CD1c-positive myeloid dendritic cell (primary cell): Measurements from ENCODE around the gene CPNE5.
"Not testable (repeated sequence)": the region's sequence is repeated elsewhere in the genome, so short reads cannot be mapped to it uniquely, and the experiment has no call there.

ENCODE experiments used
- DNase-seq: peaks from one replicate; pipeline ENCODE4 v3.0.0-alpha.2; 2016; ENCODE audit errors: extremely low spot score

The CPNE5 gene

DNA sequence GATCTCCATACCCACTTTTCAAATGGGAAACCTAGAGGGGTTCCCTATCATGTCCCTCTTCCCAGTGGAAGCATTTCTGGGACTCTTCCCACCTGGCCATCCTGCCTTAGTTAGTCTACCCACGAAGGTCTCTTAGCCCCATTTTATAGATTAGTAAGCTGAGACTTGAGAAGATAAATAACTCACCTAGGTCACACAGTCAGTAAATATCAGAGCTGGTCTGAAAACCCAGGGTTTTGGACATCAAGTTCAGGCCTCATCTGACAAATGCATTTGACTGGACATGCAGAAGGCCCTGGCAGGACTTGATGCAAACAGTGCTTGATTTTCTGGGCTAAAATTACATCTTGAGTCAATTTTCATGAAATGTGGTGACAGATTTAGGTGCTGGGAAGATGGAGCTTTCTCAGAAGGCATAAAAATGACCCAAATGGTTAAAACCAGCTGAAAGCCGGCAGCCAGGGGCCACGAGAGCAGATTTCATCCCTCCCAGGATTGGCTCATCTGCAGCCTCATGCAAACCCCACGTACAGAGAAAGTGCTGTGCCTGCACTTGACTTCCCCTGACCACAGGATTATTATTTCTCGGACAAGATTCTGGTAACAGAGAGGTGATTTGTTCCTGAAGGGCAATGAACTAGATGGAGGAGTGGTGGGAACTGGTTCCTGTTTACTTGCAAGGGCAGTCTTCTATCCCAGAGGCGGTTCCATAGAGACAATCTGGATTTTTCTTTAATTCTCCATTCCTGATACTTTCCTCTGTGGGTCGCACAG, 23.1 kb downstream of the CPNE5 start:
- no peak for DNase-seq

DNA sequence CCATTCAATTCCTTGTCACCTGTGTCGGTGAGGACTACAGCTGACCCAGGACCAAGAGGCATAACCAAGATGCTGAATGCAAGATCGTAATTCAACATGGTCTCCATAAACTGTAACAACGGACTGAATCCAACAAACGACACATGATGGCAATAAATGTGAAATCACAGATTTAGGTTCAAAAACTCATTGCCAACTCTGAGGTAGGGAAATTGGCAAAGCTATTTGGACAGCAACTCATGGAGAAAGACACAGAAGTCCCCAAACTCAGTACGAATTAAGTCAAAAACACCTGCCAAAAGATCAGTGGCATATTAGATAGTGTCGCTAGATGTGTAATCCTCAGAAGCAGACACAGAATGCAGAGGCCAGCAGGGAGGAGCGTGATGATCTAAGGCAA, 25.0 kb downstream of the CPNE5 start:
- no peak for DNase-seq

DNA sequence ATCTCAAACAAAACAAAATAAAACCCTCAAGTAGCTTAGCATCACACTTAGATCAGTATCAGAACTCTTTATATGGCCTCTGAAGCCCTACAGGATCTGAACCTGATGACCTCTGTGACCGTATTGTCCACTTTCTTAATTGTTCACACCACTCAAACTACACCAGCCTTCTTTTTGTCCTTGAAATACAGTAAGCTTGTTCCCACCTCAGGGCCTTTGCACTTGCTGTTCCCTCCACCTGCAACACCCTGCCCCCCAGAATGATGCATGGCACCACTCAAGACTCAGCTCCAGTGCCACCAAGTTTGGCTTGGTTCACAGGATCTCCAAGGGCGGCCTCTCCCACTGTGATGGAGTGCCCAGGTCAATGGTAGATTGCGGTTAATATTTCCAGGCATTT, 25.7 kb downstream of the CPNE5 start:
- no peak for DNase-seq

DNA sequence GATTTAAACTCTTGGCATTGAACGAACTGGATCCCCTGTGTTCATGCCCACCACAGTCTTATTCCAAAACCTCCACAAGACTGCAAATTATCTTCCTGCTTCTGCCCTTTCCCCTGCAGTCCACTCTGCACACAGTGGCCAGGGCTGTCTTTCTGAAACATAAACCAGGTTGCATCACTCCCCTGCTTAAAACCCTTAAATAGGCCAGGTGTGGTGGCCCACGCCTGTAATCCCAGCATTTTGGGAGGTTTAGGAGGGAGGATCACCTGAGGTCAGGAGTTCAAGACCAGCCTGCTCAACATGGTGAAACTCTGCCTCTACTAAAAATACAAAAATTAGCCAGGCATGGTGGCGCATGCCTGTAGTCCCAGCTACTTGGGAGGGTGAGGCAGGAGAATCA, 26.2 kb downstream of the CPNE5 start:
- DNase-seq, result not testable (repeated sequence)

DNA sequence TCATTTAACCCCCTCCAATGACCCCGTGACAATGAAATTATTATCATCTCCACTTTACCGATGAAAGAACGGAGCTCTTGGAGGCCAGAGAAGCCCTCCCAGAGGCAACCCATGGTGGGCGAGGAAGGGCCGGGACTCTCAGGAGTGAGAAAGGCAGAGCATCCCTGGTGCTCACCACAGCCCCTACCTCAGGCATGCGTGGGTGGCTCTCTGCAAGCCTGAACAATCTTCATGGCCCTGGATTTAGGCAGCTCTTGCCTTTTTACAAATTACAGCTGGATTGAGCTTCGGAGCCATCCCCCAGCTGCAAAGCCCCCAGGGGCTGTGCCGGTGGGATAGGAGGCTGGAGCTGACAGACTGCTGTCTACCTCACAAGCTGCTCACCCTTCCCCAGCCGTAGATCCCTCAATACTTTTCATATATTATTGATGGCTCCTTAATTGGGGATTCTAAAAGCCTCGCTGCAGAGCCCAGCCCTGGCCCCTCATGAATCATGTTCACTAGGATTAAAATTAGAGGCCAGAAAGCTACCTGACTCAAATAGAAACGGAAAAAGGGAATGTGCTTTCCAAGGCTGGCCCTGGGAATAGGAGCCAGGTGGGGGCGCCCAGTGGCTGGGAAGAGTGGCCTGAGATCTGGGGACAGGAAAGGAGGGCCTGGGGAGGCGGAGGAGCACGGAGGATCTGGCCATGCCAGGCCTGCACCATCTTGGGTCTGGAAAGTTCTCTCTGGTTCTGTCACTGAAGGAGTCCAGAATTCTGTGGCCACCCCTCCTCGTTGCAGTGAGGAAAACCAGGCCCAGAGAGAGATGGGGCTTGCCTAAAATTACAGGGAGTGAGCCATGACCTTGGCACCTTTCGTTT, 29.1 kb downstream of the CPNE5 start:
- DNase-seq, result no peak

DNA sequence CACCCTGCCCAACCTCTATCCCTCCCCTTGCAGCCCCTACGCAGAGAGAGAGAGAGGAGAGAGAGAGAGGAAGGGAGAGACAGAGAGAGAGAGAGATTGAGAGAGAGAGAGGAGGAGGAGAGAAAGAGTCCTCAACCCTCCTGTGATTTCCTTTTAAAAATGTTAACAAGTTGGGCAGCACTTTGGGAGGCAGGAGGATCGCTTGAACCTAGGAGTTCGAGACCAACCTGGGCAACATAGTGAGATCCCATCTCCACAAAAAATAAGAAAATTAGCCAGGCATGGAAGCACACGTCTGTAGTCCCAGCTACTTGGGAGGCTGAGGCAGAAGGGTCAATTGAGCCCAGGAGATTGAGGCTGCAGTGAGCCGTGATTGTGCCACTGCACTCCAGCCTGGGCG, 30.1 kb downstream of the CPNE5 start:
- DNase-seq, result no peak

DNA sequence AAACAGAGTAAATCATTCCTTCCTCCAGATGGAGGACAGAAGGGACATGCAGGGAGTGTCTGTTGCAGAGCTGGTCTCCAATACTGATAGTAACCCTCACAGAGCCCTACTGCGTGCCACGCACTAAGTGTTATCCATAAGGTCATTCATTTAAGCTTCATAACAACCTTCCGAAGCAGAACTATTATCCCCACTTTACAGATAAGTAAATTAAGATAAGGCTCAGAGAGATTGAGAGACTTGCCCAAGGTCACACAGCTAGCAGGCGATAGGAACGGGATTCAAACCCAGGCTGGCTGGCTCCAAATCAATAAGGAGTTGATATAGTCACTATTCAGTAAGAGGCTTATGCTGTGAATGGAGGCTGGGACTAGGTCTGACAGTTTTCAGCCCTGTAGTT, 30.6 kb downstream of the CPNE5 start:
- DNase-seq, result no peak

DNA sequence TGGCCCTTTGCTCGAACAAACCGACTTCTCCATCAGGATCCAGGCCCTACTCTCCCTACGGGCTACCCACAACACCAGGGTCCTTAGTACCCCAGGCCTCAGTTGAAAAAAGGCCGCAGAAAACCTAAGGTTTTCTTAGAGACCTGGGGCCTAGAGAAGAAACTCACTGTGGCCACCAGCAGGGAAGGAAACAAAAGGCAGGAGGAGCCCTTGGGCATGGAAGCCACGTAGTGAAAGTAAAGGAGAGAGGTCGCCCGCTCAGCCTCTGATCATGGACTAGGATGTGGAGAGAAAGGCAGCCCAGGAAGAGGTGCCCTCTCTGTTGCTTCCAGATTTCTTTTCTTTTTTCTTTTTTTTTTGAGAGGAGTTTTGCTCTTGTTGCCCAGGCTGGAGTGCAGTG, 31.5 kb downstream of the CPNE5 start:
- no peak for DNase-seq

DNA sequence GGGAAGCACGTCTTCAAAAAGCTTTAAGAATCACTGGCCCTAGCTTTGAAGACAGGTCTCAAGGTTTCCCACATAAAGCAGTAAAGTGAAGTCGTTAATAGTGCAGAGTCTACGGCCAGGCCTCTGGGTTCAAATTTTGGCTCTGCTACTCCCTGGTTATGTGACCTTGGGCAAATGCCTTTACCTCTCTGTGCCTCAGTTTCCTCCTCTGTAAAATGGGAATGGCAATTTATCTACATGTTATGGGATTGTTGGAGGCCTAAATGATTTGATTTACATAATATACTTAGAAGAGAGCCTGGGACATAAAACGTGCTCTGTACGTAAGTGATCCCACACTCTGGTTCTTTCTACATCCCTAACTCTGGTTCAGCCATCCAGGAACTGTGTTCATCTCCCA, 32.1 kb downstream of the CPNE5 start:
- DNase-seq, result no peak

DNA sequence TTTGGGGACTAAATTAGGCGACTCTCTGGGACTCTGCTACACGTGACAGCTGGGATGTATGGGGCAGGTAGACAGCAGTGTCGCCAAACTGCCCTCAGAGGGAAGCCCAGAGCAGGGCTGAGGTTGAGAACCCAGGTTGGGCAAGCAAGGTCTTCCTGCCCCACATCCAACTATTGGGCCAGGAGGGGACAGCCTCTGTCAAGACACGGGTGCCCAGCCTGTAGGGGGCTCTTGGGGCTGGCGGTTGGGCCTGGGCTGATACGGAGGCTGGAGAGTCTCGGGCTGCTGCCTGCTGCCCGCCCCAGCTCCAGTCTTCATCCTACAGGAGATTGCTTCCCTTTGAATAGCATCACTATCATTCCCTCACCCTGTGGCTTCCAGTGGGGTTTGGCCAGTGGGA, 33.3 kb downstream of the CPNE5 start:
- DNase-seq, result no peak

DNA sequence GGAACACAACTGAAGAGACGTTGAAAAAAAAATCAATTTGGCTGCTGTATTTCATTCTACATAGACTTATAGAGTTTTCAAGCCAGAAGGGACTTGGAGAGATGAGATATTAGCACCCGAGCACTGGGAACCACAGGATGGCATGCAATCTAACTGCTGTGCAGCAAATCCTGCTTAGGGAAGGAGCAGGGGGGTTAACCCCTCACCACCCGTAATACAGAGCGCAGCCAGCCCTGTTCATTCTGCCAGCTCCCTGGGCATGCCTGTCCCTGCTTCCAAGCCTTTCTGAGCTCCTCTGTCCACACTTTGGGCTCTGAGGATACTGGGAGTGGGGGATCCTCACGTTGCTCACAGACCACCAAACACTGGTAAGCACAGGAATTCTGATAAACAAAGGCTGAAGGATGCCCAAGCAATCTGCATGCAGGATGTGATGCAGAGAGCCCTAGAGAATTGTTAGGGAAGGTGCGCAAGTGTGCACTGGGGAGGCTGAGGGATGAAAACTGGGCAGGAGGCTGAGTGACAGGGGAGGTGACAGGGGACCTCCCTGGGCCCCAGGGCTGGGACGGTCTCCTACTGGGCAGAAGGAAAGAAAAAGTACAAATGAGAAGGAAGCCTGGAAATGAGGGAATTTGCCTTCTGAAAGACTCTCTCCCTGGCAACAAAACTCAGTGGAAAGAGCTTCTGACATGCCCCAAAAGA, 34.0 kb downstream of the CPNE5 start:
- DNase-seq, result no peak

DNA sequence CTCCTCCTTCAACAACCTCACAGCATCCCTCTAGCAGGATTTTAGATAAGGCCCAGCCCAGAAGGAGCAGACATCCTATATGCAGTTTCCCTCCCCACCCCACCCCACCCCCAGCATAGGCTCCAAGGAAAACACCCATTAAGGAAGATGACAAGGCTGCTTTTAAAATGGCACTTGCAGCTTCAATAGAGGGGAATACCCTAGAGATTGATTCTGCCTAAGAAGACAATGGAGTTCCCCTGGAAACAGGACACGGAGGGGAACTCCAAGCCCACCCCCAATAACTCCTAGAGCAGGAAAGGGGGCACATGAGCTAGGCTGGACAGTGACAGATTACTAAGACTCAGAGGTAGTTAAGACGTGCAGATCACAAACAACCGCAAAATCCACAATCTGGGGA, 34.7 kb downstream of the CPNE5 start:
- DNase-seq, result no peak

DNA sequence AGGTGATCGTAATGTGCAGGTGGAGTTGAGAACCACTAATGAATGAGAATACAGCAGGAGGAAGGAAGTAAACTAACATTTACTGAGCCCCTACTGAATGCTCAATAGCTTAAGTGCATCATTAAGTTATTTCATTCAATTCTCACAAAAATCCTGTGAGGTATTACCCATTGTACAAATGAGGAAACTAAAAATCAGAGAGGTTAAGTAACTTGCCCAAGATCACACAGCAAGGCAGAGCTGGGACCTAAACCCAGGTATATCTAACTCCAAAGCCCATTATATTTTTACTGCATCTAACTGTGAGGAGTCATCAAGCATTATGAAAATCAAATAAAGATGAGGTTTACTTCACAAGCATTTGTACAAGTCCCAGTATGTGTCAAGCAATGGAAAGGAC, 35.3 kb downstream of the CPNE5 start:
- DNase-seq, result no peak

DNA sequence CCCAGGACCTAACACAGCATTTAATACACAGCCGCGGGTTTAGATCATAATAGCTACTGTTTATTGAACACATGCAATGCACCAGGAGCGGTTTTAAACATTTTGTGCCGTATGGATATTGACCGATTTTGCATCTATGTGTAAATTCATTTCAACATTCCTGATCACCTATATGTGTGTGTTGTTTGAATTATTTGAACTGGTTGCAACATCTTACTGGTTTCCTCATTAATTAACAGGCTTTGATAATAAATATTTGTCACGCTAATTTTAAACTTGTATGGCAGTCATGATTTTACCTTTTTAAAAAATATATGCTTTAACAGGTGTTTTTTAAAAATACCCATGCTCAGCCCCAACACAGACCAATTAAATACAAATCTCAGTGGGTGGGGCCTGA, 35.8 kb downstream of the CPNE5 start:
- DNase-seq, result no peak

DNA sequence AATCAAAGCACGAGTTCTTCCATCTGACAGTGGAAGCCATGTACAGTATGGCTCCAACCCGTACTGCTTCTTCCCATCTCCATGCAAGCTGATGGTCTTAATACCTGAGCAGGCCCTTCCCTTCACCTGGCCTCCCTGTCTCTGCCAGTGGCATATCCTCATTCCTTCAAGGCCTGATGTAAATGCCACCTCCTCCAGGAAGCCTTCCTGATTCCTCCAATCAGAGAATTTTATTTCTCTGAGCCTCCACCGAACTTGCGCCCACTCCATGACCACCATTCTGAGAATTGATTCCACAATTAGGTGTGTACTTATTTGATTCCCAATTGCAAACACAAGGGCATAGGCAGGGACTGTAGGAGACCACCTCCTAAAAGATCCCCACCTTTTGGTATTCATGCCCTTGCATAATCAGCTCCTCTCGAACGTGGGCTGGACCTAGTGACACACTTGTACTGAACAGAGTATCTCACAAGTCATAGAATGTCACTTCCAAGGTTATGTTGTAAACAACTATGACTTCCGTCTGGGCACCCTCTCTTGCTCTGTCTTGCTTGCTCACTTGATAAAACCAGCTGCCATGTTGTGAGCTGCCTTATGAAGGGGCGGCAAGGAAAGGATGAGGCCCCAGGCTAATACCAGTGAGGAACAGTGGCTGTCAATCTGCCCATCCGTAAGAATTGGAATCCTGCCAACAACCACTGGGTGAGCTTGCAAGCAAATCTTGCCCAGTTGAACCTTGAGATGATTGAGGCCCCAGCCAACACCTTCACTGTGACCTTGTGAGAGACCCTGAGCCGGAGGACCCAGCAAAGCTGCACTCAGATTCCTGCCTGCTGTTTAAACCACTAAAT, 38.8 kb downstream of the CPNE5 start:
- DNase-seq, result no peak

DNA sequence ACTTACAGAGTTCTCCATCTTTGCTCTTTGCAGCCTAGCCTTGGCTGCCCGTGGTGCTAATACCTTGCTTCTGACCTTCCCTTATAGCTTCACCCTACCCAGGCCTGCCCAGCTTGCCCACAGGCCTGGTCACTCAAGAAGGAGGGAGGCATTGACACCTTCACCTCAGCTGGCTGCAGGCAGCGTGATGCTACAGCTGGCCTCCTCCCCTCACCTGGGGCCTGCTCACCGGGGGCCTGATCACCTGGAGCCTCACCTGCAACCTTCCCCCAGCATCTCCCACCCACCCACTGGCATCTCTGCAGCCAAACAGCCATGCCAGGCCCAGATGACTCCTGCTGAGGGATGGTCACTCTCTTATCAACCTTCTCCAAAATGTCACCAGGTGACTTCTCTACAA, 40.4 kb downstream of the CPNE5 start:
- DNase-seq, result no peak

DNA sequence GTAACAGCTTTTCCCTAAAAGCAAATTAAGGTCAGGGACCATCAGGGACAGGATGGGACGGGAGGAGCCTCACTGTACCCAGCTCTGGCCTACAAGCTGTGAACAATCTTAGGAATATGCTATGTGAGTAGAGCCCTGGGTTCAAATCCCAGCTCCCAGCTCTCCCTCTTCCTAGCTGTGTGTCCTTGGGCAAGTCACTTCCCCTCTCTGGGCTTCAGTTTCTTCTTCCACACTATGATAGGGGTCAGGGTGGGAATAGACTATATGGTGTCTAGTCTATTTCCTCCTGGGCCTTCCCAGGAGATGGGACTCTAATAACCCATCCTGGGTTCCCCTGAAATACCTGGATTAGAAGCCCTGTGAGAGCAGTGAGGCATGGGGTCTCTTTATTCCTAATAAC, 41.6 kb downstream of the CPNE5 start:
- no peak for DNase-seq

DNA sequence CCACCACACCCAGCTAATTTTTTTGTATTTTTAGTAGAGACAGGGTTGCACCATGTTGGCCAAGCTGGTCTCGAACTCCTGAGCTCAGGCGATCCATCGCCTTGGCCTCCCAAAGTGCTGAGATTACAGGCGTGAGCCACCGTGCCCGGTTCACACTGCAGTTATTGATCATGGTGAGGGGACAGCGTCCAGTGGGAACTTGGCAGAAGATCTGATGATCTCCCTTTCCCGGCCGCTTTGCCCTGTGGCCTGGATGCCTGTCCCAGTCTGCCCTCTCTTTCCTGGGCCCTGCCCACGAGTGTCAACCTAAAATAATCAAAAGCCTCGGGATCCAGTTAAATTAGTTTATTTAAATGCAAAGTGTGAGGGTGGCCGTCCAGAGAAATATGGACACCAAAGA, 42.2 kb downstream of the CPNE5 start:
- DNase-seq, result no peak

DNA sequence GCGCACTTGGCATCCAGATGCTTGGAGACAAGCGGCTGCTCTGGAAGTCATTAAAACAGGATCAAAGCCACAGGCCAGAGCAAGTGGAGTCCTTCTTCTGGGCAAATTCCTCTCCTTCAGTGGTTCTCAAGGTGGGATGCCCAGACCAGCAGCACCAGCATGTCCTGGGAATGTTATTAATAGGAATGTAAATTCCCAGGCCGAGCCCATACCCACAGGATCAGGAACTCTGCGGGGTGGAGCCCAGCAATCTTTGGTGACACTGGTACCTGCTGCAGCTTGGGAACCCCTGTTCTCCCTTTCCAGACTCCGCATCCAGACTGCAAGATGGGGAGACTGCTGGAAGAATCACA, 44.6 kb downstream of the CPNE5 start:
- no peak for DNase-seq

DNA sequence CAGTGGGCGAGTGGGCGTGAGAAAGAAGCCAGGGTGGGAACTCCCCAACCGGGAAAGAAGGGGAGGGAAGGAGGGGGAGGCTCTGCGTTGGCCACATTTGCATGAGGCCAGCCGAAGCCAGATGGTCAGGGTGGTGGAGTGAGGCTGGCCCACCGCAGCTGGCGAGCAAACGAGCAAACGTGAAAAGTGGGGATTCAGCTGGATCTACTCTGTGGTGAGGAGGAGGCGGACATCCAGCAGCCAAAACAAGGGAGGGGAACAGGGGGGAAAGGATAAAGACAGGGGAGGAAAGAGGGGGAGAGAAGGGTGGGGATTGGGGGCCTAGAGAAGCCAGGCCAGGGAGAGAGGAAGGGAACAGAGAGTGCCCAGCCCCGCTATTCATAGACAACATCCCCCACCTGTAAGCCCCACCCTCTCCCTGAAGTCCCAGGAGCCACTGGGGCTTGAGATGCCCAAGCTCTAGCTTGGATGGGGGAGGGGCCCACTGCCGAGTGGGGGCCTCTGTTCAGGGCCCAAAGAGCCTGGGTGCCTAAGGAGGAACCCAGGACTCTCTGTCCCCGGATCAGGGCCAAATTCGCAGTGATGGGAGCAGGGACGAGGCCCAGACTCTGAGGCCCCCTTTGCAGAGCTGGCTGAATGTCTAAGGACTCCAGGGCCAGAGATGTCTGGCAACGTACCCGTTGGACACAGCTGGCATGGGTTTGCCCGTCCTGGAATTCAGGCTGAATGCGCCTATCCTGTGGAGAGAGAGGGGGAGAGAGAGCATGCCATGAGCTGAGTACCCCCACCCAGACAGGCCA, 45.1 kb downstream of the CPNE5 start:
- DNase-seq, result no peak

DNA sequence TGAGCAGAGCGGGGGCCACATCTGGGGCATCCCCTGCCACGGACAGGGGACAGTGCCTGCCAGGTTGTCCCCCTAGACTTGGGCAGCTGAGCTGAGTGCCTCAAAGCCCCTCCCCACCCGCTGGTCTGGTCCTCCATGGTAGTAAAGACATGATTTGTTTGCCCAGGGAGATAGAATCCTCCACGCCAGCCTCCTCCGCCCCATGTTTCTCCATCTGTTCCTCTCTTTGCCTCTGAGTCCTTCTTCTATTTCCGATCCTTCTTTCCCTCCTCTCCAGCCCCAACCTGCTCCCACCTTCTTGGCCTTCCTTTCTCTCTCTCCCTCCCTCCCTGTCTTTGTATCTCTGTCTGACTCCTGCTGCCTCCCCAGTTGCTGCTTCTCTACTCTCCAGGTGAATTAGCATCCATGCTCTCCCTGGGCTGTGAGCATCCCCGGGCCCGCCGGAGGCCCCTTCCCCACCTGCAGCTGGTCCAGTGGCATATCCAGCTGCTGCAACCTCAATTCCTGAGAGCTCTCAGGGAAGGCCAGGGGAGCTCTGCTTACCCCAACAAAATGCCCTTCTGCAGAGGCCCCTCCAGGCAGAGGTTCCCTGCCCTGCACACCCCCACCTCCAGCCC, 45.8 kb downstream of the CPNE5 start:
- DNase-seq, result no peak
